Iris pigment epithelial cell (primary cell): ENCODE data around the gene PRPF18.

ENCODE experiments used
- DNase-seq: peaks from one replicate; pipeline ENCODE4 v3.0.0-alpha.2; 2011; ENCODE audit warnings: low read depth

The PRPF18 gene

DNA sequence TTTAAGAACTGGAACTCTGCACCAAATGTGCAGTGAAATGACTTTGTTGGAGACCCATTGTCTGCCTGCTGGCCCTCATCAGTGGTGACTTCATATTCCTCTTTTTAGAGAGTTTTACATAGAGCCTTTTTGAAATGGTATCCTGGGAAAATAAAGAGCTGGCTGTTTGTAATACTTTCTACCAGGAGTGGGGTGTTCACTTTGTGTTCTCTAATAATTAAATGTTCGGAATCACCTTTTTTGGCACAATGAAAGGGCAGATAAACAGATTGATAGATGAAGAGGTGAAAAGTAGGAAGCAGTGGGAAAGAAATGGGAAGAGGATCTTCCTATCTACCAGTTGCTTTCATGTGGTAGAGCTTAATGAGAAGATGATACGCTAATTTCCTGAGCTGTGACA lies 55.5 kb downstream of the PRPF18 start:
- no peak for DNase-seq

DNA sequence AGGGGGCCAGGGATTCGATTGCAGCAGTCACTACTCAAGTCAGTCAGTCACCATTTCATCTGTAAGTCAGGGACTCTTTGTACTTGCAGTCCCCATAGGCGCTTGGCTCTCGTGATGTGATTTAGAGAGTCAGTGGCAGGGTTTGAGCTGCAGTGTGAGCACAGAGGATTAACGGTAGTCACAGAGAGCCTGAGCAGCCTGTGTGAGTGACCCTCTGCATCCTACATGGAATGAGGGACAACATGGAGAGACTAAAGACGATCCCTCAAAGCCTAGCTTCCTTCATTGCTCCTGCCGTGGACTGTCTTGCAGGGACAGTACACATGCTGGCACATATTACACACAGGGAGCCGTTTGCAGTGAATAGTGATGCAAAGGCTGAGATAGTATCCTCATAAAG lies 56.3 kb downstream of the PRPF18 start:
- no peak for DNase-seq

DNA sequence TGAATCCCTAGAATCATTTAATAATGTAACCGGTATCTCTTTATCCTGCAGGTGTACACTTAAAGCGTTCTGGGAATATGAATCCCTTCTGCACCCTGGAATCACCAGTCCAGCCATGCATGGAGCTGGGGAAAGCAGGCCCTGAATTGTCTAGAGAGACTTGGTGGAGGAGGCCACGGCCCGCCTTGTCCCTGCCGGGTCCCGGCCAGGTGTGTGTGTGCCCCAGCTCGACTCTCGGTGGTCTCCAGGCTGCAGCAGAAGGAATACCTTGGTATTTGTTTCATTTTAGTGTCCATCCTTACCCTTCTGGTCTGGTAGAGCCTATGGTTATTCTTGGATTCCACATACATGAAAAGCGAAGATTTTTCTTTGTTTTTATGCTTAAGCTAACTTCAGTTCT lies 58.1 kb downstream of the PRPF18 start:
- no peak for DNase-seq

DNA sequence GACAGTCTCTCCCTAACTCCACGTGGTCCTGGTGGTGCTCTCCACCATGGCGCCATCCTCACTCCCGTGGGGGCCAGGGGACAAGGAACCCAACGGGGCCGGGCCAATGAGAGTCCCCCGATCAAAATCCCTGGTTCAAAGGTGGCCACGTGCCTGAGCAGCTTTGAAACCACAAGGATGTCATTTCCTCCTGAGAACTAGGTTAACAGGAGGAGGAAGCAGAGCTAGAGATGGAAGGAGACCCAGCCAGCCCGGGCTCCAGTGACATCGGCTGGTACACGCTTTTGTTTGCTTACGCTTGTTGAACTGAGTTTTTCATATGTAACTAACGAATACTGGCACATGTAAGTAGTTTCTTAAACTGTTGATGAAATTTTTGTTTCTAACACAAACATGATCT lies 61.7 kb downstream of the PRPF18 start:
- no peak for DNase-seq

DNA sequence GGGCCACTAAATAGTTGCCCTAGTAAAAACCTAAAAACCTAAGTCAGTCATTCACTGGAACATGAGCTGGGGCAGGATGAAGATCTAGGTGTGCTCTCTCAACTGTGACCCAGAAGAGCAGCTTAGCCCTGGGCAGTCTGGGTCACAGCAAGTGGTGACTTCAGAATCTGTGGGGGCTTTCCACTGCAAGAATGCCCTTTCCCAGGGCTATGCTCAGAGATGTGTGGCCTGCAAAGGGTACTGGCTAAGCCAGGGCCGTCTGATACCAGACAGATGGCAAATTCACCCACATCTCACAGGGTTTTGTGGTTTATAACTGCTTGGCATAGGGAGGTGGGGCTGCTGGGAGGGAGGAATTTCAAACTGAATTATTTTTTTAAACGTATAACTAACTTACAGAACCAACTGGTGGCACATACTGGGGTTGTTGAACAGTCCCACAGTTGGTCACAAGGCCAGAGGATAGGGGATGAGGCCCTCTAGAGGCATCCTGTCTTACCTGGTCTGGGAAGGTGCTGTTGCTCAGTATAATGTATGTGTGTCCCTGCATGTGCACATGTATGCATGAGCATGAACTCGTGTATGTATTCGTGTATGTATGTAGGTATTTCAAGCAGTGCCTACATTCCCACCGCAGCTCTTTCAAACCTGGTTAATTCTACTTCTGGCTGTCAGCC lies 63.2 kb downstream of the PRPF18 start:
- no peak for DNase-seq

DNA sequence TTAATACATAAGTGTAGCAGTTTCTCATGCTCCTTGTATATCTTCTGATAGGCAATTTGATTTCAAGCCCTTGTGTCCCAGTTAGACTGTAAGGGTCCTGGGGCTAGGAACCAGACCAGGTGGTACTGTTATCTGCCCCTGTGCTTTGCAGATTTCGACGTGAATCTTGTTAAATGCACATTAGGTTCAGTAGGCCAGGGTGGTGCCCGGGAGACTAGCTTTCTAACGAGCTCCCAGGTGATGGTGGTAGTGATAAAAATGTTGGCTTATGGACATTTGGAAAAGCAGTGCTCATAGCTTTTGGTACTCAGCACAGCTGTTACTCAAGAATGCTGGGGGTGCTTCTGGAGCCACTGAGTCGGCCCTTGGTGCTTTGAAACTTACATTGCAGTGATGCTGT lies 64.2 kb downstream of the PRPF18 start:
- no peak for DNase-seq

DNA sequence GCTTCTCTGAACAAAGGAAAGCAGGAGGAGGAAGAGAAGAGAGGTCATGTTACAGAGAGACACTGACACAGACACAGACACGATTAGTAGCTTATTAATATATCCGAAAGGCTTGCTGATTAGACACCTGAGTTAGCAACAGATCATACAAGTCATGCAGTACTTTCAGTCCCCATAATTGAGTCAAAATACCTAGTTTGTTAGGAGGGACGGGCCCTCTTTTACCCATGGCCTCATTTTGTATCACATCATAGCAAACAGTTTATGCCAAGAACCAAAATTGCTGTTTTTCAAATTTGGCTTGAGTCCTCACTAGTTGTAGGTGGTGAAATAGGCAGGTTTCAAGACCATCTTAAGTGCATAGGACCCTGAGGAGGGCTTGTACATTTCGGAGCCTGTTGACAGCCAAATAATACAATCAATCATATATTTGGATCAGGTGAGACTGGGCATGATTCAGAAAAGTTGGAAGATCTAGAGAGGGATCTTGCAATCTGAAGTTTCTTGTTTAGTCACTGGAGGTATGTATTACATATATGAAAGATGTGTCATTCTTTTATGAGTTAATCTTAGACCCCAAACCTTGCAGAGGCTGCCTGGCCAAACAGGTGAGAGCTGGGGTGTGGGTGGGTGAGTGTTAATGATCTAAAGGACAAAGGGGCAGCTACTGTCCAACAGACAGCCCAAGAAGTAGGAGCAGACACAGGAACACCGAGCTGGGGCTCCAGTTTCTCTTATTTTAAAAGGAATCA lies 65.4 kb downstream of the PRPF18 start:
- no peak for DNase-seq

DNA sequence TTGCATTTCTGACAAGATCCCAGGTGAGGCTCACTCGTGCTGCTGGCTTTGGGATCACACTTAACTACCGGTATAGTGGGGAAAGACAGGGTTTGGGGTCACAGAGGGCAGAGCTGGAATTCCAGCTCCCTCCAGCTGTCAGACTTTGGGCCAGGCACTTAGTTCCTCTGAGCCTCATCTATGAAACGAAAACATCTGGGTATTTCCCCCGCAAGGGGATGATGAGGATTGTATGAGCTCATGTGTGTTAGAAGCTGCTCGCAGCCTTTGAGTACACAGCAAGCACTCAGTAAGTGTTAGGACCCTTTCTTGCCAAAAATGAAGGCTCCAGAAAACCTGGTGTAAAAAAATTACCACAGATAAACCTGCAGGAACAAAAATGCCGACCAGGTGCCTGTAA lies 66.1 kb downstream of the PRPF18 start:
- no peak for DNase-seq

DNA sequence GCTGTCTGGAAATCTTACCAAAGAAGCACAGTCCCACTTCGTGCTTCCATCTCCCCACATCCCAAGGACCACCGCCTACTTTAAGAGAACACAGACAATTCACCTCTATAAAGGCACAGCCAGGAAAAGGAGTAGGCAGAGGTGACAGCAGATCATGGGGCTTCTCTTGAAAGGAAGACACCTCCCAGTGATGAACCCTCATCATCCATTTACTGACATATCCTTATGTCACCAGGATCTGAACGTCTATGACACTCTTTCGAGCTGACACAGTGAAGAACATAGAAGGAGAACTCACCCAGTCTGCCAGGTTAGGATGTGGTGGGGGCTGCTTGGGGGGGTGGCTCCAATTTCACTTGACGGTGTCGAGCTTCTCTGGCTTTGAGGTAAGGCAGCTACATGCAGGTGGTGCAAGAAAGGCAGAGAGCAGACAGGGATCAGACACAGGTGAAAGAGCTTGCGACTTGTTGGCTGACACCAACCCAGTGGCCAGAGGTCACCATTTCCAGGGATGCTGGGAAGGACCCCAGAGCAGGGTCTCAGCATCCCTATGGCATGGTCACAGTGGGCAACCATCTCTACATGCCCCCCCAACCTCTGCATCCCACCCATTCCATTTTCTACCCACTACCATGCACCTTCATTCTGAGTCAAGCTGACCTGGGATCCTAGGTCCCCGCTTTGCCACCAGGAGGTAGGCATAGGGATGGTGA lies 67.5 kb downstream of the PRPF18 start:
- no peak for DNase-seq

DNA sequence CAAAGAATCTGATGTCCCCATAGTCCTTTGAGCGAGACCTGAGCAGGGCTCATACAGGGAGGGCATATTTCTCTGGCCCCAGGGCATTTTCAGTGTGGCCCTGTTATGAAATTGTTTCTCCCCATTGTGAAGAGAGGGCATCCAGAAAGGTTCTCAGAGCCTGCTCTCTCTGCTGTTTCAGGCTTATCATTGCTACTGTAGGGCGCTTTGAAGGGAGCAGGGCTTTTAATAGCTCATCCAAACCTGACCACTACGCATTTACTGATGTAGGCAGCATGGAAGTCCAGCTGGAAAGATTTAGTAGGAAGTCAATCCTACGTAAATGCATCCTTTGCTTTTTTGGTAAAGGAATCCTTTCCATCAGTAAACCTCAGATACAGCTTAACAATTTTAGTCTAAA lies 68.1 kb downstream of the PRPF18 start:
- no peak for DNase-seq

DNA sequence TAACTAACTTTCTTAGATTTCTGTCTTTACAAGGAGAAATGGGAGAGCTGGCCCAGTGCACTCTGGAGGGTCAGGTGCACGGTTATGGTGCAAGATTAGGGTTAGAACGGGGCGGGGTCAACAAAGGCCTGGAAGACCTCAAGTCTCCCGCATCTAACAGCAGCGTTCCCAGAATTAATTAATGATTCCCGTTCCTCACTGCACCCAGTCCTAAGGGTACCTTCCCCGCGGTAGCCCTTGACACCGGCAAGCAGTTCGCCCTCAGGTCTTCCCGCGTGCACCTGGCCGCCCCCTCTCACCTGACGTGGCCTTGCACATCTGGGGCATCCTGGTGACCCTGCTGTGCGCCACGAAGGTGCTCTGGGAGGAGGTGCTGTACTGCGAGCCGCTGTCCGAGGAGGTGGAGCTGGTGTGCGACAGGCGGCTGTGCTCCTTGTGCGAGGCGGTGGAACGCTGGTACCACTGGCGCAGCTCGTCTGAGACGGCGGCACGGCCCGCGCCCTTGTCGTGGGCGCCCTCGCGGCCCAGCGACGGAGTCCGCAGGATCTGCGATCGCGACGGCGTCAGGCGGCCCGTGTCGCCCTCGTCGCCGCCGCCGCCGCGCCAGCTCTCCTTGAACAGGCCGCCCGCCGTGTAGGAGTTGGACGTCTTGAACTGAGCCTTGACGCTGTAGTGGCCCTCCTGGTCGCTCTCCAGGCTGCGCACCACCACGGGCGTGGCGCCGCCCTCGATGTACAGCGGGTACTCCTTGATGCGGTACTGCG lies 69.8 kb downstream of the PRPF18 start:
- DNase-seq = no peak

DNA sequence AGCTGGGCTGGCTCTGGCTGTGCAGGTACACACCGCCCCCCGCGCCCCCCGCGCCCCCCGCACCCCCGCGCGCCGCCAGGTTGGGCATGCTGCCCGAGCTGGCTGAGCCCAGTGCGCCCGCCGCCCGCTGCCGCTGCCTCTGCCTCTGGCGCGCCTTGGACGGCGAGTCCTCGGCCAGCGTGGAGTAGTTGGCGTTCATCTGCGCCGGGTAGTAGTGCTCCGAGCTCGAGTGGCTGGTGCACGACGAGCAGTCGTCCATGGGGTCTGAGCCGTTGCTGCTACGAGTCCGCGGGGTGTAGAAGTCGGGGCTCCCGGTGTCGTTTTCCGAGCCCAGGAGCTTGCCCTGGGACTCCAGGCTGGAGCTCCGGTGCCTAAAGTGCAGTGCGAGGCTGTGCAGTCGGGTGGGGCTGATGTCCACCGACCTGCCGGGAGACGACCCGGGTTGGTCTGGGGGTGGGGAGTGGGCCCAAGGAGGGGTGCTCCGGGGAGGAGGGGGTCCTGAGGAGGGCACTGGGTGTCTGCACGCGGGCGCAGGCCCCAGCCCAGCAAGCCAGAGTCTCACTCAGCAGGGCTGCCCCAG lies 70.4 kb downstream of the PRPF18 start:
- DNase-seq = no peak

DNA sequence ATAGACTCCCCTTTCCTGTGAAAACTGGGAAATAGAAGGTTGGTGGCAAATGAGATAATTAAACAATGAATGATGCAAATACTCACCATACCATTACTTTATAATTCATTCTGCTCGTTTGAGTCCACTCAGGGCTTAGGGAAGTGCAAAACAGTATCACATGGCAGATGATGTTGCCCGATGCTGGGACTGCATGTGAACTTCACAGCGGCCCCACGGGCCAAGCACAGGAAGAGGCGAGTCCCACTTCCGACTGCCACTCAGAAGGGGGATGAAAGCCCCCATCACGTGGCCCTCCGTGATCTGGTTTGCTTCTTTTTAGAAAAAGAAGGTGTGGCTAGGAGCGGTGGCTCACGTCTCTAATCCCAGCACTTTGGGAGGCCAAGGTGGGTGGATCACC lies 71.5 kb downstream of the PRPF18 start:
- no peak for DNase-seq

DNA sequence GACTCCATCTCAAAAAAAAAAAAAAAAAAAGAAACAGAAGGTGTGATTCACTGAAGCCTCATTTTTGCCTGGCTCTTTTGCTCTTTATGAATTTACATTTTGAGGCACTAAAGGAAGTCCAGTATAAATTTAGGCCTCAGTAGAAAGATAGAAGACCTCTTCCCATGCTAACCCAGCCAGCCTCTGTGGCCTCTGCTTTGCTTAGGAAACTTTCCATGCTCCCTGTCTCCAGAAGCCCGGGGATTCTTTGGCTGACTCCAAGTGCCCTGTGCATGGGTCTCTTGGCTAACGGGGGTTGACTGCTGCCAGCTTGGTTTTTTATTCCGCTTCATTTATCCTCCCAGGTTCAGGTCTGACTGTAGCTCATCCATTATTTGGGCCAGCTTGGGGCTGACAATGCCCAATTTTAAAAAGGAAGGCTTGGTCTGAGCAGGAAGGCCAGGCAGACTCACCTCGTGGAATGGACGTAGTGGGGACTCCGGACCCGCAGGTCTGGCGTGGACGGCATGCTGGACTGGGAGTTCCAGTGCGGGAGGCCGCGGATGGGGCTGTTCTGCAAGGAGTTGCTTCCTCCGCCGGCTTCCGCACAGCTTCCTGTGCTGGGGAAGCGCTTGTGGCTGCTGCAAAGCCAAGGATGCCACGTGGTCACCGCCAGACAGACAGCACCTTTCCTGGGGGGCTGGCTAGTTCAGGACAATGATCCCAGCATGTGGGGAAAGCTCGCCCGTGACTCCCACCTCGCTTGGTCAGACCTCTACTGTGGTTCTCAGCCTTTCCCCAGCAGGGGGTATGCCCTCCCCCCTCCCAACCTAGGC lies 72.3 kb downstream of the PRPF18 start:
- no peak for DNase-seq

DNA sequence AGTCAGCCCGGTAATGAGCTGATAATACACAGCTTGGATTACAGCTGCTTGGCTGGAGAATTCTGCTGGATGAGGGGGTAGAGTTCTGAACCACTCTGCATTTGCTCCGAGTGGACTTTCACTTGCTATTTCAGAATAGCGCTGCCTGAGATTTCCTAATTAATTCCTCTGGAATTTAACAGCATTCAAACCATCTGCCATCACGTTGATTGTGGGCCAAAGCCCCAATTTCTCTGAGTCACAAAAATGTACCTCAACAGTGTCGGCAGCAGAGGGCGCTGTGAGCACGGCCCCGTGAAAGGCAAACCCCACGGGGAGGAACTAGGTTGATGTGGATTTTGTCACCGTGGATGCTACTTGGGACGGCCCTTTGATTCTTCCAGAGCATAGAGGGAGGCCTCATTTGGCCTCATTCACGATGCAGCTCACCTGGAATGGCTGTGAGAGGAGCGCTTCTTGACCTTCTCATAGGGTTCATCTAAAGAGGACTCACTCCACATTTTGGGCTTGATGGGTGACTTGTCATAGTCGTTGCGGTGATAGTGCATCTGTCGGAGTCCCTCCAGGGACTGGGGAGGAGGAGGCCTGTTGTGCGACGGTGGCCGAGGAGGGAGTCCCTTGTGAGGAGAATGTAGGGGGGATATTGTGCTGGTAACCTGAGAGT lies 73.3 kb downstream of the PRPF18 start:
- DNase-seq = peak; percentile 43

DNA sequence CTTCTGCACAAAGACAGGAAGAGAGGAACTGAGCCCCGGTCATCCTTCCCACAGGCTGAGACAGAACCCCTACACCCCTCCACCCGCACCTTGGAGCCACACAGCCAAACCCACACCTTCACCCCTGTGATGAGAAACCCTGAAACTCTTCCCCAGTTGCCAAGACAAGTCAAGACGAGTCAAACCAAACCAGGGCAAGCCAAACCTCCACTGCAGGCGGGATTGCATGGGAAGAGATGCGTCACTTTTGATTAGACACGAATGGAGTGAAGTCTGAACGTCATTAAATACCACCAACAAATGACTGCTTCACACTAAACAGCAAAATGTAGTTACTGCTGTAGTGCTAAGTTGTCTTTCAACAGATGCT lies 73.8 kb downstream of the PRPF18 start:
- DNase-seq = no peak

DNA sequence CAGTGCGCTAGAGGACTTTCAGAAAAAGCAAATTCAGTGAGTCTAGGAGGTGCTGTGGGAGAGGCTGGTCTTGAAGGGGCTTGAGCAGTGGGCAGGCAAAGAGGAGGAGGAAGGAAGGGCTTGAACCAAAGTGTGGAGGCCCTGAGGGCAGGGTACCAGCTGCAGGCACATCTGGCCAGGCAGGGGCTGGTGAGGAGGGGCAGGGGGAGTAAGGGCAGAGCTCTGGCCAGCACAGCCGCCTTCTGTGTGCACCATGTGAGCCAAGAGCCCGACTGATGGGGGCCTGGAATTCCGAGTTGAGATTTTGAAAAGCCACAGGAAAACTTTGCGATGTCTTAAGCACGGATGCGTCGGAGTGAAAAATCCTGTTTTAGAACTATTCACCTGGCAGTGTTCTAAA lies 74.5 kb downstream of the PRPF18 start:
- no peak for DNase-seq

DNA sequence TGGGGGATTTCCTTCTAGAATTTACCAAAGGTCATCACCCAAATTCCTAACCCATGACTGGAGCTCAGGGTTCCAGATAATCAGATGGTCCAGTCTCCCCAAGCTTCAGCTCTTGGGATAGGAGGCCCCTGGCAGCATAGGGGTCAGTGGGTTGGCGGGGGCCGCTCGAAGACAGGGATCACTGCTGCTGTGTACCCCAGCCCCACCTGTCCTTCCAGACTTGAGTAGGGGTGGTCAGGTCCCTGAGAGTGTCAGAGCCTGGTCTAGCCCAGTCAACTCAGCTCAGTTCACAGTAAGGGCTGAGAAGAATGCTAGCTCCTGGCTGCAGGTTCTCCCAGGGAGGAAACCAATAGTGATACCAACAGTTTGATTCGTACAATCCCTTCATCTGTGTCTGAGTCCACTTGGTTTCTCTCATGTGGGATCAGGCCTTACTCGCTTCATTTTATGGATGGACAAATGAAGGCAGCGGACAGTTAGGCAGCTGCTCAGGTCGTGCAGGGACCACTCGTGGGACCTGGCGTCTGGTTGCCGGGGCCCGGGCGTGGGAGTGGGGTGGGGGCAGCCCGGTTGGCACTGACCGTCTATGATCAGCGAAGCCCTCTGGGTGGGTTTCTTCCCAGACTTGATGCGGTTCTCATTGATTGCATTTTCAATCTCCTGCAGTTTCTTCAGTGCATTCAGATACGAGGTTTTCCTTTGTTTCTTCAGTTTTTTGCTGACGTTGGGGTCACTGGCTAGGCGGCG lies 78.9 kb downstream of the PRPF18 start:
- DNase-seq = no peak

DNA sequence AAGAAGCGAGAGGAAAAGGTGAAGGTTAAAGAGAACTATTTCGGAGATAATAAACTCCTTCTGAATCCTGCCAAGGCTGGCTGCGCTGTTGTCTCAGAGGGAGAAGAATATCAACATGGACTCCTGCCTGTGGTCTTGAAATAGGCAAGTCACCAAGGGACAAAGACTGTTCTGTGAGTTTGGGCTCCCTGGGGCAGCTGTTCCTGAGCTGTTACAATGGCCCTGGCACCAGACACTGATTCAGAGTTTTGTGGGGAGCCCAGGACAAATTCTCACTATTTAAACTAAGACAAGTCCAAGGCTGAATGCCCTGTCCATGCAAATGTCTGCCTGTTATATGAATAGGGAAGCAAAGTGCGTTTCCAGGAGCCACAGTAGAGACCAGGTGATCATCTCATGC lies 81.4 kb downstream of the PRPF18 start:
- no peak for DNase-seq
